AG09319 (cell line): ENCODE results near the gene SYT17.
A peak's percentile ranks its signal among the peaks of the same experiment; 100 is the strongest.

Experiments used
- DNase-seq: peaks from one replicate; pipeline ENCODE4 v3.0.0-alpha.2; 2010; ENCODE audit warnings: low read depth; ENCODE audit errors: extremely low read depth
- CTCF ChIP-seq: IDR thresholded peaks from 2 replicates; pipeline ENCODE4 v1.5.1; 2011; ENCODE audit warnings: low read depth, mild to moderate bottlenecking, inconsistent platforms, low read length, moderate library complexity

The SYT17 gene

GRCh38 chr16:19174478-19174877 is 6.4 kb downstream of the SYT17 start:
- no peak for DNase-seq

GRCh38 chr16:19175492-19176262 is 7.6 kb downstream of the SYT17 start:
- no peak for TF ChIP-seq CTCF
- no peak for DNase-seq

More at GRCh38 chr16:19174478-19174877, 6.4 kb downstream of the SYT17 start:
- no peak for TF ChIP-seq CTCF

- no peak for DNase-seq
- TF ChIP-seq CTCF, result no peak
These were observed 9.2 kb downstream of the SYT17 start for GRCh38 chr16:19177111-19177739.

- TF ChIP-seq CTCF, result peak; percentile 59
- DNase-seq, result no peak
These were observed 11.8 kb downstream of the SYT17 start for GRCh38 chr16:19179546-19180490.

GRCh38 chr16:19180741-19181140 is 12.7 kb downstream of the SYT17 start:
- no peak for DNase-seq
- TF ChIP-seq CTCF, result no peak

- no peak for DNase-seq
- no peak for TF ChIP-seq CTCF
These were observed 14.4 kb downstream of the SYT17 start for GRCh38 chr16:19182481-19182880.
